ENCODE results near the gene ARHGAP24. TPM values are rescaled to one million over a fixed set of nuclear protein-coding genes. Genes with fewer than 3 reads are reported as not detected.

Gene ARHGAP24
- total RNA-seq, 1 experiment from 2014 or later = 65.1 TPM

GRCh38 chr4:85780664-85781063 is 305.7 kb downstream of the ARHGAP24 start:
- Histone ChIP-seq H2AFZ (ENCODE audit: low read length) (no peak overlapping the region), H3K9ac (ENCODE audit: low read length) (no peak overlapping the region), H3K79me2 (ENCODE audit: low read length) (peaks cover 41% of the 10 kb centered on the region), H4K20me1 (ENCODE audit: insufficient read depth, low read depth, low read length) (no peaks in the 10 kb centered on the region), H3K4me1 (ENCODE audit: low read length) (peaks cover 51% of the 10 kb centered on the region), H3K36me3 (ENCODE audit: insufficient read depth, low read length) (no peaks in the 10 kb centered on the region), H3K4me2 (ENCODE audit: low read depth, low read length, poor library complexity, severe bottlenecking) (no peak overlapping the region), H3K9me2 (replicated peaks; ENCODE audit: insufficient read depth, low read length) (no peaks in the 10 kb centered on the region), H3K27ac (ENCODE audit: low read length) (no peak overlapping the region), H3K27me3 (ENCODE audit: low read length) (no peaks in the 10 kb centered on the region), H3K9me3 (ENCODE audit: low read length) (no peaks in the 10 kb centered on the region), H3K4me3 (ENCODE audit: low read length) (no peak overlapping the region)
- DNase-seq = peak; percentile 57

GRCh38 chr4:85783483-85783882 is 308.5 kb downstream of the ARHGAP24 start:
- no peak overlapping the region for H3K9ac ChIP-seq (ENCODE audit: low read length)
- H3K27ac ChIP-seq (ENCODE audit: low read length) = no peak overlapping the region
- no peaks in the 10 kb centered on the region for H3K9me3 ChIP-seq (ENCODE audit: low read length)
- H3K27me3 ChIP-seq (ENCODE audit: low read length) = no peaks in the 10 kb centered on the region
- H3K9me2 ChIP-seq (replicated peaks; ENCODE audit: insufficient read depth, low read length) = no peaks in the 10 kb centered on the region
- no peaks in the 10 kb centered on the region for H4K20me1 ChIP-seq (ENCODE audit: insufficient read depth, low read depth, low read length)
- H3K4me3 ChIP-seq (ENCODE audit: low read length) = no peak overlapping the region
- DNase-seq = no peak
- no peak overlapping the region for H2AFZ ChIP-seq (ENCODE audit: low read length)
- no peak overlapping the region for H3K4me2 ChIP-seq (ENCODE audit: low read depth, low read length, poor library complexity, severe bottlenecking)
- H3K4me1 ChIP-seq (ENCODE audit: low read length) = peaks cover 45% of the 10 kb centered on the region
- no peaks in the 10 kb centered on the region for H3K36me3 ChIP-seq (ENCODE audit: insufficient read depth, low read length)
- peaks cover 45% of the 10 kb centered on the region for H3K79me2 ChIP-seq (ENCODE audit: low read length)

GRCh38 chr4:85783900-85784299 is 308.9 kb downstream of the ARHGAP24 start:
- H3K9ac ChIP-seq (ENCODE audit: low read length) = no peak overlapping the region
- no peaks in the 10 kb centered on the region for H3K9me2 ChIP-seq (replicated peaks; ENCODE audit: insufficient read depth, low read length)
- DNase-seq = no peak
- peaks cover 45% of the 10 kb centered on the region for H3K79me2 ChIP-seq (ENCODE audit: low read length)
- no peaks in the 10 kb centered on the region for H3K27me3 ChIP-seq (ENCODE audit: low read length)
- H3K9me3 ChIP-seq (ENCODE audit: low read length) = no peaks in the 10 kb centered on the region
- H3K4me2 ChIP-seq (ENCODE audit: low read depth, low read length, poor library complexity, severe bottlenecking) = no peak overlapping the region
- no peak overlapping the region for H3K27ac ChIP-seq (ENCODE audit: low read length)
- peaks cover 44% of the 10 kb centered on the region for H3K4me1 ChIP-seq (ENCODE audit: low read length)
- H4K20me1 ChIP-seq (ENCODE audit: insufficient read depth, low read depth, low read length) = no peaks in the 10 kb centered on the region
- H3K36me3 ChIP-seq (ENCODE audit: insufficient read depth, low read length) = no peaks in the 10 kb centered on the region
- no peak overlapping the region for H2AFZ ChIP-seq (ENCODE audit: low read length)
- no peak overlapping the region for H3K4me3 ChIP-seq (ENCODE audit: low read length)

GRCh38 chr4:85784348-85784747 is 309.4 kb downstream of the ARHGAP24 start:
- H3K9ac ChIP-seq (ENCODE audit: low read length) = no peak overlapping the region
- H3K9me3 ChIP-seq (ENCODE audit: low read length) = no peaks in the 10 kb centered on the region
- no peak for DNase-seq
- H3K27me3 ChIP-seq (ENCODE audit: low read length) = no peaks in the 10 kb centered on the region
- H3K27ac ChIP-seq (ENCODE audit: low read length) = no peak overlapping the region
- no peaks in the 10 kb centered on the region for H3K36me3 ChIP-seq (ENCODE audit: insufficient read depth, low read length)
- no peak overlapping the region for H2AFZ ChIP-seq (ENCODE audit: low read length)
- peaks cover 45% of the 10 kb centered on the region for H3K79me2 ChIP-seq (ENCODE audit: low read length)
- no peaks in the 10 kb centered on the region for H4K20me1 ChIP-seq (ENCODE audit: insufficient read depth, low read depth, low read length)
- H3K9me2 ChIP-seq (replicated peaks; ENCODE audit: insufficient read depth, low read length) = no peaks in the 10 kb centered on the region
- H3K4me2 ChIP-seq (ENCODE audit: low read depth, low read length, poor library complexity, severe bottlenecking) = no peak overlapping the region
- peaks cover 40% of the 10 kb centered on the region for H3K4me1 ChIP-seq (ENCODE audit: low read length)
- no peak overlapping the region for H3K4me3 ChIP-seq (ENCODE audit: low read length)

- no peak for DNase-seq
- Histone ChIP-seq H3K9ac (ENCODE audit: low read length) (no peak overlapping the region), H3K79me2 (ENCODE audit: low read length) (peaks cover 41% of the 10 kb centered on the region), H3K27me3 (ENCODE audit: low read length) (no peaks in the 10 kb centered on the region), H4K20me1 (ENCODE audit: insufficient read depth, low read depth, low read length) (no peaks in the 10 kb centered on the region), H3K4me3 (ENCODE audit: low read length) (no peak overlapping the region), H3K27ac (ENCODE audit: low read length) (no peak overlapping the region), H3K9me2 (replicated peaks; ENCODE audit: insufficient read depth, low read length) (no peaks in the 10 kb centered on the region), H2AFZ (ENCODE audit: low read length) (no peak overlapping the region), H3K4me1 (ENCODE audit: low read length) (peaks cover 36% of the 10 kb centered on the region), H3K4me2 (ENCODE audit: low read depth, low read length, poor library complexity, severe bottlenecking) (no peak overlapping the region), H3K36me3 (ENCODE audit: insufficient read depth, low read length) (no peaks in the 10 kb centered on the region), H3K9me3 (ENCODE audit: low read length) (no peaks in the 10 kb centered on the region)
These were observed 310.0 kb downstream of the ARHGAP24 start for GRCh38 chr4:85784947-85785346.

- H2AFZ ChIP-seq (ENCODE audit: low read length) = no peak overlapping the region
- H3K4me2 ChIP-seq (ENCODE audit: low read depth, low read length, poor library complexity, severe bottlenecking) = no peak overlapping the region
- no peak overlapping the region for H3K9ac ChIP-seq (ENCODE audit: low read length)
- no peaks in the 10 kb centered on the region for H4K20me1 ChIP-seq (ENCODE audit: insufficient read depth, low read depth, low read length)
- H3K4me1 ChIP-seq (ENCODE audit: low read length) = peaks cover 30% of the 10 kb centered on the region
- no peaks in the 10 kb centered on the region for H3K9me3 ChIP-seq (ENCODE audit: low read length)
- H3K9me2 ChIP-seq (replicated peaks; ENCODE audit: insufficient read depth, low read length) = no peaks in the 10 kb centered on the region
- peaks cover 40% of the 10 kb centered on the region for H3K79me2 ChIP-seq (ENCODE audit: low read length)
- no peak overlapping the region for H3K27ac ChIP-seq (ENCODE audit: low read length)
- H3K4me3 ChIP-seq (ENCODE audit: low read length) = no peak overlapping the region
- no peaks in the 10 kb centered on the region for H3K27me3 ChIP-seq (ENCODE audit: low read length)
- no peak for DNase-seq
- no peaks in the 10 kb centered on the region for H3K36me3 ChIP-seq (ENCODE audit: insufficient read depth, low read length)
These were observed 312.2 kb downstream of the ARHGAP24 start for GRCh38 chr4:85787133-85787532.

GRCh38 chr4:85788604-85789003 is 313.7 kb downstream of the ARHGAP24 start:
- no peaks in the 10 kb centered on the region for H4K20me1 ChIP-seq (ENCODE audit: insufficient read depth, low read depth, low read length)
- no peak overlapping the region for H3K4me3 ChIP-seq (ENCODE audit: low read length)
- H3K9ac ChIP-seq (ENCODE audit: low read length) = no peak overlapping the region
- peaks cover 38% of the 10 kb centered on the region for H3K4me1 ChIP-seq (ENCODE audit: low read length)
- H3K4me2 ChIP-seq (ENCODE audit: low read depth, low read length, poor library complexity, severe bottlenecking) = no peak overlapping the region
- no peak overlapping the region for H2AFZ ChIP-seq (ENCODE audit: low read length)
- H3K9me2 ChIP-seq (replicated peaks; ENCODE audit: insufficient read depth, low read length) = no peaks in the 10 kb centered on the region
- H3K27ac ChIP-seq (ENCODE audit: low read length) = no peak overlapping the region
- no peak for DNase-seq
- no peaks in the 10 kb centered on the region for H3K9me3 ChIP-seq (ENCODE audit: low read length)
- H3K79me2 ChIP-seq (ENCODE audit: low read length) = peaks cover 38% of the 10 kb centered on the region
- no peaks in the 10 kb centered on the region for H3K27me3 ChIP-seq (ENCODE audit: low read length)
- H3K36me3 ChIP-seq (ENCODE audit: insufficient read depth, low read length) = no peaks in the 10 kb centered on the region

GRCh38 chr4:85789241-85789640 is 314.3 kb downstream of the ARHGAP24 start:
- no peak overlapping the region for H2AFZ ChIP-seq (ENCODE audit: low read length)
- H3K27me3 ChIP-seq (ENCODE audit: low read length) = no peaks in the 10 kb centered on the region
- no peak for DNase-seq
- no peak overlapping the region for H3K27ac ChIP-seq (ENCODE audit: low read length)
- no peaks in the 10 kb centered on the region for H3K9me2 ChIP-seq (replicated peaks; ENCODE audit: insufficient read depth, low read length)
- no peaks in the 10 kb centered on the region for H3K36me3 ChIP-seq (ENCODE audit: insufficient read depth, low read length)
- H3K9ac ChIP-seq (ENCODE audit: low read length) = no peak overlapping the region
- no peaks in the 10 kb centered on the region for H3K9me3 ChIP-seq (ENCODE audit: low read length)
- peaks cover 32% of the 10 kb centered on the region for H3K79me2 ChIP-seq (ENCODE audit: low read length)
- no peak overlapping the region for H3K4me3 ChIP-seq (ENCODE audit: low read length)
- peaks cover 38% of the 10 kb centered on the region for H3K4me1 ChIP-seq (ENCODE audit: low read length)
- H3K4me2 ChIP-seq (ENCODE audit: low read depth, low read length, poor library complexity, severe bottlenecking) = no peak overlapping the region
- H4K20me1 ChIP-seq (ENCODE audit: insufficient read depth, low read depth, low read length) = no peaks in the 10 kb centered on the region

- Histone ChIP-seq H3K9me2 (replicated peaks; ENCODE audit: insufficient read depth, low read length) (no peaks in the 10 kb centered on the region), H3K36me3 (ENCODE audit: insufficient read depth, low read length) (no peaks in the 10 kb centered on the region), H3K4me2 (ENCODE audit: low read depth, low read length, poor library complexity, severe bottlenecking) (no peak overlapping the region)
These were observed 315.6 kb downstream of the ARHGAP24 start for GRCh38 chr4:85790582-85790981.

More at GRCh38 chr4:85790582-85790981, 315.6 kb downstream of the ARHGAP24 start:
- Histone ChIP-seq H3K27ac (ENCODE audit: low read length) (no peak overlapping the region), H3K27me3 (ENCODE audit: low read length) (no peaks in the 10 kb centered on the region), H3K9me3 (ENCODE audit: low read length) (no peaks in the 10 kb centered on the region), H3K4me1 (ENCODE audit: low read length) (peaks cover 38% of the 10 kb centered on the region), H4K20me1 (ENCODE audit: insufficient read depth, low read depth, low read length) (no peaks in the 10 kb centered on the region), H3K4me3 (ENCODE audit: low read length) (no peak overlapping the region), H3K9ac (ENCODE audit: low read length) (no peak overlapping the region), H3K79me2 (ENCODE audit: low read length) (peaks cover 30% of the 10 kb centered on the region), H2AFZ (ENCODE audit: low read length) (no peak overlapping the region)
- no peak for DNase-seq

All from Karpas-422 (cell line).